Kidney capillary endothelial cell (primary cell): Measurements from ENCODE around the gene NHERF2.
"Not testable (repeated sequence)": the region's sequence is repeated elsewhere in the genome, so short reads cannot be mapped to it uniquely, and the experiment has no call there.

Source experiments
- DNase-seq: peaks from one replicate; pipeline ENCODE4 v3.0.0-alpha.2; 2018; ENCODE audit warnings: low spot score

NHERF2 gene

GRCh38 chr16:2007081-2007836 is 19.4 kb upstream of the NHERF2 start:
- DNase-seq, result no peak

GRCh38 chr16:2008009-2008526 is 18.6 kb upstream of the NHERF2 start:
- DNase-seq, result no peak

GRCh38 chr16:2008631-2009163 is 18.0 kb upstream of the NHERF2 start:
- no peak for DNase-seq

GRCh38 chr16:2009164-2009711 is 17.5 kb upstream of the NHERF2 start:
- no peak for DNase-seq

- peak; percentile 82 for DNase-seq
Observed at GRCh38 chr16:2009791-2010510, 16.8 kb upstream of the NHERF2 start, which contains the start of gene ZNF598. ZNF598 (minus strand) TSS chr16:2009821.

- DNase-seq, result not testable (repeated sequence)
Observed at GRCh38 chr16:2011726-2012125, 15.0 kb upstream of the NHERF2 start.

GRCh38 chr16:2013527-2013926 is 13.2 kb upstream of the NHERF2 start:
- DNase-seq, result no peak

- DNase-seq, result no peak
Observed at GRCh38 chr16:2015117-2015946, 11.4 kb upstream of the NHERF2 start.

GRCh38 chr16:2015947-2016208 is 10.8 kb upstream of the NHERF2 start:
- no peak for DNase-seq

GRCh38 chr16:2016407-2016922 is 10.2 kb upstream of the NHERF2 start:
- DNase-seq, result no peak

GRCh38 chr16:2019518-2019920 is 7.2 kb upstream of the NHERF2 start, which contains the start of gene NPW:
NPW (plus strand) TSS chr16:2019785.
- DNase-seq, result no peak

GRCh38 chr16:2019921-2020831 is 6.5 kb upstream of the NHERF2 start:
- DNase-seq, result no peak

- no peak for DNase-seq
Observed at GRCh38 chr16:2022723-2023091, 4.0 kb upstream of the NHERF2 start.

GRCh38 chr16:2023092-2024031 is 3.3 kb upstream of the NHERF2 start:
- DNase-seq, result peak; percentile 88

- no peak for DNase-seq
Observed at GRCh38 chr16:2024032-2024420, 2.7 kb upstream of the NHERF2 start.

GRCh38 chr16:2025251-2025650 is 1.5 kb upstream of the NHERF2 start:
- DNase-seq, result no peak

GRCh38 chr16:2025878-2026460 is 733 bp upstream of the NHERF2 start:
- DNase-seq, result no peak

- DNase-seq, result no peak
Observed at GRCh38 chr16:2027024-2028010, 615 bp downstream of the NHERF2 start.
